GM12878 (cell line): Measurements from ENCODE around the gene UBXN6.

ENCODE experiments used
- CTCF ChIP-seq, 3 experiments: IDR thresholded peaks in 2 of 3; conservative IDR thresholded peaks in 1 of 3; 2 replicates each; pipeline ENCODE4 v1.5.1; 2011; ENCODE audit warnings: low read depth in 3 of 3, low read length in 3 of 3, mild to moderate bottlenecking in 3 of 3, control low read depth in 2 of 3, moderate library complexity in 2 of 3, inconsistent platforms in 1 of 3, mixed read lengths in 1 of 3; ENCODE audit not compliant: control insufficient read depth in 2 of 3, insufficient read depth in 1 of 3; ENCODE audit errors: extremely low read depth in 1 of 3
- GATAD2B ChIP-seq: fragments of 450-650 bp; conservative IDR thresholded peaks from 2 replicates; pipeline ENCODE4 v1.6.1; 2017; ENCODE audit warnings: low read depth, mild to moderate bottlenecking, moderate library complexity
- PBX3 ChIP-seq: IDR thresholded peaks from 2 replicates; pipeline ENCODE4 v1.6.1; 2011; ENCODE audit warnings: mild to moderate bottlenecking, low read depth, low read length, moderate library complexity; ENCODE audit not compliant: insufficient replicate concordance
- POLR2AphosphoS5 ChIP-seq: IDR thresholded peaks from 2 replicates; pipeline ENCODE4 v1.6.1; 2011; ENCODE audit warnings: mild to moderate bottlenecking, low read length, inconsistent platforms
- REST ChIP-seq: IDR thresholded peaks from 2 replicates; pipeline ENCODE4 v1.6.1; 2012; ENCODE audit warnings: mild to moderate bottlenecking, low read depth, low read length
- TAF1 ChIP-seq: IDR thresholded peaks from 2 replicates; pipeline ENCODE4 v1.6.1; 2011; ENCODE audit warnings: mild to moderate bottlenecking, low read depth, low read length, borderline replicate concordance
- YY1 ChIP-seq: IDR thresholded peaks from 2 replicates; pipeline ENCODE4 v1.6.1; 2011; ENCODE audit warnings: low read depth, mild to moderate bottlenecking, low read length
- ZZZ3 ChIP-seq: IDR thresholded peaks from 2 replicates; pipeline ENCODE4 v1.6.1; 2011; ENCODE audit warnings: low read depth; ENCODE audit not compliant: control insufficient read depth, insufficient read length

- TF ChIP-seq POLR2AphosphoS5 = no peak
- no peak for TF ChIP-seq PBX3
- no peak for TF ChIP-seq ZZZ3
- no peak for TF ChIP-seq CTCF (IDR thresholded peaks at IDR 0.05 in 2 of 3, conservative IDR thresholded peaks at IDR 0.05 in 1 of 3; ENCODE audit: control insufficient read depth in 2 of 3, extremely low read depth in 1 of 3, insufficient read depth in 1 of 3, low read depth in 3 of 3, low read length in 3 of 3)
- TF ChIP-seq REST = no peak
- TF ChIP-seq TAF1 = no peak
- no peak for TF ChIP-seq GATAD2B
- no peak for TF ChIP-seq YY1
Observed at GRCh38 chr19:4483385-4483784, 25.8 kb upstream of the UBXN6 start.
